Neural cell (in vitro differentiated cells): ENCODE results near the gene SRD5A1. TPM values are rescaled to one million over a fixed set of nuclear protein-coding genes. Genes with fewer than 3 reads are reported as not detected.

Experiments used
- H2AFZ ChIP-seq: fragments of 200-600, 300-800 bp; sonication (generic), shearing (Covaris generic); 2 replicates; pipeline ENCODE4 v1.6.0; 2014; ENCODE audit warnings: low read depth, mild to moderate bottlenecking, antibody characterized with exemption, low read length, moderate library complexity
- H3F3A ChIP-seq: fragments of 200-600 bp; shearing (Covaris generic); 2 replicates; pipeline ENCODE4 v1.6.1; 2016; ENCODE audit warnings: mild to moderate bottlenecking, moderate library complexity, mixed read lengths, antibody characterized with exemption, low read length; ENCODE audit not compliant: insufficient read depth, poor library complexity, severe bottlenecking
- H3K27ac ChIP-seq: fragments of 200-600, 300-800 bp; sonication (generic), shearing (Covaris generic); 2 replicates; pipeline ENCODE4 v1.5.1; 2014; ENCODE audit warnings: mild to moderate bottlenecking, low read length, moderate library complexity
- H3K27me3 ChIP-seq: fragments of 300-800, 200-600 bp; sonication (generic), shearing (Covaris generic); 2 replicates; pipeline ENCODE4 v1.6.0; 2014; ENCODE audit warnings: mild to moderate bottlenecking, low read depth, low read length, moderate library complexity; ENCODE audit not compliant: insufficient read depth
- H3K36me3 ChIP-seq: fragments of 300-800, 200-600 bp; sonication (generic), shearing (Covaris generic); 2 replicates; pipeline ENCODE4 v1.5.1; 2014; ENCODE audit warnings: mild to moderate bottlenecking, antibody characterized with exemption, low read length, moderate library complexity; ENCODE audit not compliant: insufficient read depth
- H3K4me2 ChIP-seq: fragments of 300-800, 200-600 bp; sonication (generic), shearing (Covaris generic); 2 replicates; pipeline ENCODE4 v1.6.0; 2014; ENCODE audit warnings: mild to moderate bottlenecking, low read length
- H3K4me3 ChIP-seq: fragments of 300-800, 200-600 bp; sonication (generic), shearing (Covaris generic); 2 replicates; pipeline ENCODE4 v1.5.1; 2014; ENCODE audit warnings: mild to moderate bottlenecking, low read length, moderate library complexity
- H3K79me2 ChIP-seq: fragments of 200-600 bp; shearing (Covaris generic); replicated peaks from 2 replicates; pipeline ENCODE4 v1.6.0; 2014; ENCODE audit warnings: mild to moderate bottlenecking, low read length, moderate library complexity; ENCODE audit not compliant: insufficient read depth
- H3K9ac ChIP-seq: fragments of 300-800, 200-600 bp; sonication (generic), shearing (Covaris generic); 2 replicates; pipeline ENCODE4 v1.6.1; 2016; ENCODE audit warnings: mild to moderate bottlenecking, low read length, mixed read lengths
- H3K9me2 ChIP-seq: fragments of 200-600 bp; shearing (Covaris generic); 2 replicates; pipeline ENCODE4 v1.6.1; 2016; ENCODE audit warnings: mild to moderate bottlenecking, low read length, mixed read lengths; ENCODE audit not compliant: insufficient read depth
- H3K9me3 ChIP-seq: fragments of 200-600, 300-800 bp; sonication (generic), shearing (Covaris generic); 2 replicates; pipeline ENCODE4 v1.6.1; 2016; ENCODE audit warnings: mild to moderate bottlenecking, mixed run types, low read length, moderate library complexity, mixed read lengths
- H4K20me1 ChIP-seq: fragments of 200-600 bp; shearing (Covaris generic); 2 replicates; pipeline ENCODE4 v1.6.1; 2016; ENCODE audit warnings: mild to moderate bottlenecking, mixed run types; ENCODE audit not compliant: insufficient read depth
- EP300 ChIP-seq: fragments of 450-650 bp; conservative IDR thresholded peaks from 2 replicates; pipeline ENCODE4 v1.6.1; 2014; ENCODE audit warnings: antibody characterized with exemption, mild to moderate bottlenecking, moderate library complexity; ENCODE audit not compliant: poor library complexity, severe bottlenecking
- EZH2 ChIP-seq: fragments of 200-600, 300-800 bp; shearing (Covaris generic), sonication (generic); IDR thresholded peaks from 2 replicates; pipeline ENCODE4 v1.6.1; 2014; ENCODE audit warnings: antibody characterized with exemption, low read length, borderline replicate concordance, mild to moderate bottlenecking; ENCODE audit not compliant: insufficient read depth, poor library complexity, severe bottlenecking
- MXI1 ChIP-seq: fragments of 450-650 bp; conservative IDR thresholded peaks from 2 replicates; pipeline ENCODE4 v1.6.1; 2014; ENCODE audit warnings: antibody characterized with exemption, mild to moderate bottlenecking; ENCODE audit not compliant: poor library complexity, severe bottlenecking
- POLR2AphosphoS5 ChIP-seq: IDR thresholded peaks from 2 replicates; pipeline ENCODE4 v1.6.1; 2012
- RAD21 ChIP-seq: fragments of 450-650 bp; conservative IDR thresholded peaks from 2 replicates; pipeline ENCODE4 v1.6.1; 2014; ENCODE audit warnings: antibody characterized with exemption, mild to moderate bottlenecking, moderate library complexity
- SMC3 ChIP-seq: fragments of 450-650 bp; conservative IDR thresholded peaks from 2 replicates; pipeline ENCODE4 v1.6.1; 2014; ENCODE audit warnings: antibody characterized with exemption, mild to moderate bottlenecking, moderate library complexity; ENCODE audit not compliant: poor library complexity
- TAF1 ChIP-seq: IDR thresholded peaks from 2 replicates; pipeline ENCODE4 v1.6.1; 2012; ENCODE audit warnings: low read depth
- polyA plus RNA-seq: library from polyadenylated mRNA; depleted of rRNA; stranded (reverse); fragments of >200 nt; gene quantifications from 2 replicates; pipeline ENCODE4 v1.2.3, GENCODE V29; 2014
- TF ChIP-seq, protein P1 (sequence below): IDR thresholded peaks from 2 replicates; pipeline ENCODE4 v1.6.1; 2012; ENCODE audit warnings: borderline replicate concordance
- TF ChIP-seq, protein P2 (sequence below): fragments of 450-650 bp; IDR thresholded peaks from 2 replicates; pipeline ENCODE4 v1.5.1; 2014; ENCODE audit warnings: antibody characterized with exemption, mild to moderate bottlenecking, moderate library complexity; ENCODE audit not compliant: poor library complexity, severe bottlenecking

The SRD5A1 gene
- polyA plus RNA-seq, 1 donor from 2014 or later, result 122 TPM

- H3K4me2 ChIP-seq, result no peak overlapping the region
- no peaks in the 10 kb centered on the region for H4K20me1 ChIP-seq
- H3K9me3 ChIP-seq, result no peaks in the 10 kb centered on the region
- H3K36me3 ChIP-seq, result peaks cover 6% of the 10 kb centered on the region
- H2AFZ ChIP-seq, result no peak overlapping the region
- H3K4me3 ChIP-seq, result no peak overlapping the region
- no peak overlapping the region for H3K27ac ChIP-seq
- H3F3A ChIP-seq, result no peaks in the 10 kb centered on the region
- no peak for TF ChIP-seq EP300
- H3K79me2 ChIP-seq, result no peaks in the 10 kb centered on the region
- no peak overlapping the region for H3K9ac ChIP-seq
- no peaks in the 10 kb centered on the region for H3K27me3 ChIP-seq
- no peaks in the 10 kb centered on the region for H3K9me2 ChIP-seq
These were observed 31.4 kb upstream of the SRD5A1 start for GRCh38 chr5:6601816-6602215.

DNA sequence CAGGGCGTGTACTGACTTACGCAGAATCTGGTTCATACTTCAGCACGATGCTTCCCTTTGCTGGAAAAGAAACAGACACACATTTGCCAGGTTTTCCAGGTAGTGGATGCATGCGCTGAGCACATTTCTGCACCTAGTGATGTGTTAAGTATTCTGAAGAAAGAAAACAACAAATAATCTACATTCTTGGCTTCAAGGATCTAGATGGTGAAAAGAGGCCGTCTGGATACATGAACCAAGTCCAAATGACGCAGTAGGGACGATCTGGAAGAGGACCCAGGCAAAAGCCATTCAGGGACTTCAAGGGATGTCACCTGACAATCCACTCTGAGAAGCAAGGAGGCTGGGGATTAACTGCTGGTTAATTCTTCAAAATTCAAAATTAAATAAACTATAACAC is 30.8 kb upstream of the SRD5A1 start:
- H3K27ac ChIP-seq, result no peak overlapping the region
- H3K79me2 ChIP-seq, result no peaks in the 10 kb centered on the region
- H3K27me3 ChIP-seq, result no peaks in the 10 kb centered on the region
- no peak overlapping the region for H3K4me3 ChIP-seq
- H3K9me2 ChIP-seq, result no peaks in the 10 kb centered on the region
- no peak overlapping the region for H3K4me2 ChIP-seq
- no peak overlapping the region for H3K9ac ChIP-seq
- H2AFZ ChIP-seq, result no peak overlapping the region
- no peaks in the 10 kb centered on the region for H4K20me1 ChIP-seq
- H3K9me3 ChIP-seq, result no peaks in the 10 kb centered on the region
- TF ChIP-seq EP300 (no peak), TAF1 (no peak), SMC3 (no peak), POLR2AphosphoS5 (no peak), RAD21 (no peak), EZH2 (no peak), MXI1 (no peak)
- TF ChIP-seq, protein P1, sequence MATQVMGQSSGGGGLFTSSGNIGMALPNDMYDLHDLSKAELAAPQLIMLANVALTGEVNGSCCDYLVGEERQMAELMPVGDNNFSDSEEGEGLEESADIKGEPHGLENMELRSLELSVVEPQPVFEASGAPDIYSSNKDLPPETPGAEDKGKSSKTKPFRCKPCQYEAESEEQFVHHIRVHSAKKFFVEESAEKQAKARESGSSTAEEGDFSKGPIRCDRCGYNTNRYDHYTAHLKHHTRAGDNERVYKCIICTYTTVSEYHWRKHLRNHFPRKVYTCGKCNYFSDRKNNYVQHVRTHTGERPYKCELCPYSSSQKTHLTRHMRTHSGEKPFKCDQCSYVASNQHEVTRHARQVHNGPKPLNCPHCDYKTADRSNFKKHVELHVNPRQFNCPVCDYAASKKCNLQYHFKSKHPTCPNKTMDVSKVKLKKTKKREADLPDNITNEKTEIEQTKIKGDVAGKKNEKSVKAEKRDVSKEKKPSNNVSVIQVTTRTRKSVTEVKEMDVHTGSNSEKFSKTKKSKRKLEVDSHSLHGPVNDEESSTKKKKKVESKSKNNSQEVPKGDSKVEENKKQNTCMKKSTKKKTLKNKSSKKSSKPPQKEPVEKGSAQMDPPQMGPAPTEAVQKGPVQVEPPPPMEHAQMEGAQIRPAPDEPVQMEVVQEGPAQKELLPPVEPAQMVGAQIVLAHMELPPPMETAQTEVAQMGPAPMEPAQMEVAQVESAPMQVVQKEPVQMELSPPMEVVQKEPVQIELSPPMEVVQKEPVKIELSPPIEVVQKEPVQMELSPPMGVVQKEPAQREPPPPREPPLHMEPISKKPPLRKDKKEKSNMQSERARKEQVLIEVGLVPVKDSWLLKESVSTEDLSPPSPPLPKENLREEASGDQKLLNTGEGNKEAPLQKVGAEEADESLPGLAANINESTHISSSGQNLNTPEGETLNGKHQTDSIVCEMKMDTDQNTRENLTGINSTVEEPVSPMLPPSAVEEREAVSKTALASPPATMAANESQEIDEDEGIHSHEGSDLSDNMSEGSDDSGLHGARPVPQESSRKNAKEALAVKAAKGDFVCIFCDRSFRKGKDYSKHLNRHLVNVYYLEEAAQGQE, result no peak
- TF ChIP-seq, protein P2, sequence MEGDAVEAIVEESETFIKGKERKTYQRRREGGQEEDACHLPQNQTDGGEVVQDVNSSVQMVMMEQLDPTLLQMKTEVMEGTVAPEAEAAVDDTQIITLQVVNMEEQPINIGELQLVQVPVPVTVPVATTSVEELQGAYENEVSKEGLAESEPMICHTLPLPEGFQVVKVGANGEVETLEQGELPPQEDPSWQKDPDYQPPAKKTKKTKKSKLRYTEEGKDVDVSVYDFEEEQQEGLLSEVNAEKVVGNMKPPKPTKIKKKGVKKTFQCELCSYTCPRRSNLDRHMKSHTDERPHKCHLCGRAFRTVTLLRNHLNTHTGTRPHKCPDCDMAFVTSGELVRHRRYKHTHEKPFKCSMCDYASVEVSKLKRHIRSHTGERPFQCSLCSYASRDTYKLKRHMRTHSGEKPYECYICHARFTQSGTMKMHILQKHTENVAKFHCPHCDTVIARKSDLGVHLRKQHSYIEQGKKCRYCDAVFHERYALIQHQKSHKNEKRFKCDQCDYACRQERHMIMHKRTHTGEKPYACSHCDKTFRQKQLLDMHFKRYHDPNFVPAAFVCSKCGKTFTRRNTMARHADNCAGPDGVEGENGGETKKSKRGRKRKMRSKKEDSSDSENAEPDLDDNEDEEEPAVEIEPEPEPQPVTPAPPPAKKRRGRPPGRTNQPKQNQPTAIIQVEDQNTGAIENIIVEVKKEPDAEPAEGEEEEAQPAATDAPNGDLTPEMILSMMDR, result no peak
- H3F3A ChIP-seq, result no peaks in the 10 kb centered on the region
- H3K36me3 ChIP-seq, result peaks cover 6% of the 10 kb centered on the region

GRCh38 chr5:6603643-6604042 is 29.6 kb upstream of the SRD5A1 start:
- H3K36me3 ChIP-seq, result peaks cover 11% of the 10 kb centered on the region
- H3K4me3 ChIP-seq, result no peak overlapping the region
- no peaks in the 10 kb centered on the region for H3K9me3 ChIP-seq

More at GRCh38 chr5:6603643-6604042, 29.6 kb upstream of the SRD5A1 start:
- Histone ChIP-seq H3K9ac (no peak overlapping the region), H3F3A (no peaks in the 10 kb centered on the region), H2AFZ (no peak overlapping the region), H3K27ac (no peak overlapping the region), H3K79me2 (no peaks in the 10 kb centered on the region), H3K4me2 (no peak overlapping the region), H3K27me3 (no peaks in the 10 kb centered on the region), H4K20me1 (no peaks in the 10 kb centered on the region), H3K9me2 (no peaks in the 10 kb centered on the region)
- no peak for TF ChIP-seq POLR2AphosphoS5
- TF ChIP-seq EP300, result no peak
- no peak for TF ChIP-seq TAF1
- TF ChIP-seq EZH2, result no peak
- no peak for TF ChIP-seq SMC3
- no peak for TF ChIP-seq RAD21
- no peak for TF ChIP-seq MXI1
- TF ChIP-seq, protein P2, result no peak
- TF ChIP-seq, protein P1, result no peak
